ENCODE results near the gene GRK2. TPM values are rescaled to one million over a fixed set of nuclear protein-coding genes. Genes with fewer than 3 reads are reported as not detected.
A peak's percentile ranks its signal among the peaks of the same experiment; 100 is the strongest.

Gene GRK2
- total RNA-seq, 4 donors from 2014 or later: 40.2 to 79.8 (median 68.4) TPM

GRCh38 chr11:67280341-67280787 is 14.1 kb downstream of the GRK2 start:
- Histone ChIP-seq H3K9me3 (no peaks in the 10 kb centered on the region), H3K27me3 (no peaks in the 10 kb centered on the region), H3K27ac (peak overlapping the region in 2 of 4 donors; percentile 1 to 89), H3K4me3 (no peak overlapping the region), H3K4me1 (peaks cover 29 to 32% of the 10 kb centered on the region in 2 donors), H3K36me3 (peaks cover 0 to 65% of the 10 kb centered on the region in 2 donors)
- in situ Hi-C loops (cut with MboI; ENCODE audit: low sequenced_read_pairs in 4 of 4) (no loop called here), intact Hi-C loops (cut with DNase I; ENCODE audit: low total_unique reads) (no loop called here)
- DNase-seq (no peak), ATAC-seq (no peak)
- no peak for TF ChIP-seq POLR2A (IDR thresholded peaks at IDR 0.05)
- TF ChIP-seq CTCF (IDR thresholded peaks at IDR 0.05 in 4 of 5, conservative IDR thresholded peaks at IDR 0.05 in 1 of 5): no peak

GRCh38 chr11:67280788-67281551 is 14.7 kb downstream of the GRK2 start:
- Histone ChIP-seq H3K9me3 (no peaks in the 10 kb centered on the region), H3K27me3 (no peaks in the 10 kb centered on the region), H3K27ac (peak overlapping the region in 1 of 4 donors; percentile 1), H3K36me3 (peaks cover 0 to 71% of the 10 kb centered on the region in 2 donors), H3K4me1 (peaks cover 24 to 27% of the 10 kb centered on the region in 2 donors), H3K4me3 (no peak overlapping the region)
- TF ChIP-seq CTCF (IDR thresholded peaks at IDR 0.05 in 4 of 5, conservative IDR thresholded peaks at IDR 0.05 in 1 of 5) (no peak), POLR2A (IDR thresholded peaks at IDR 0.05) (no peak)
- intact Hi-C loops (cut with DNase I; ENCODE audit: low total_unique reads) (no loop called here), in situ Hi-C loops (cut with MboI; ENCODE audit: low sequenced_read_pairs in 4 of 4) (no loop called here)
- ATAC-seq (no peak), DNase-seq (no peak)

GRCh38 chr11:67281552-67282150 is 15.4 kb downstream of the GRK2 start:
- H3K4me3 ChIP-seq: no peak overlapping the region
- ATAC-seq: no peak
- peaks cover 0 to 75% of the 10 kb centered on the region in 2 donors for H3K36me3 ChIP-seq
- intact Hi-C loops (cut with DNase I; ENCODE audit: low total_unique reads): no loop called here
- no peaks in the 10 kb centered on the region for H3K9me3 ChIP-seq
- H3K4me1 ChIP-seq: peaks cover 17 to 20% of the 10 kb centered on the region in 2 donors
- H3K27me3 ChIP-seq: no peaks in the 10 kb centered on the region
- TF ChIP-seq POLR2A (IDR thresholded peaks at IDR 0.05) (no peak), CTCF (IDR thresholded peaks at IDR 0.05 in 4 of 5, conservative IDR thresholded peaks at IDR 0.05 in 1 of 5) (no peak)
- in situ Hi-C loops (cut with MboI; ENCODE audit: low sequenced_read_pairs in 4 of 4): no loop called here
- H3K27ac ChIP-seq: no peak overlapping the region
- DNase-seq: no peak

- TF ChIP-seq CTCF (IDR thresholded peaks at IDR 0.05 in 4 of 5, conservative IDR thresholded peaks at IDR 0.05 in 1 of 5) (no peak), POLR2A (IDR thresholded peaks at IDR 0.05) (no peak)
- intact Hi-C loops (cut with DNase I; ENCODE audit: low total_unique reads) (no loop called here), in situ Hi-C loops (cut with MboI; ENCODE audit: low sequenced_read_pairs in 4 of 4) (no loop called here)
- no peaks in the 10 kb centered on the region for H3K9me3 ChIP-seq
- H3K27ac ChIP-seq: peak overlapping the region in 2 of 4 donors; percentile 8 to 13
- peaks cover 11 to 14% of the 10 kb centered on the region in 2 donors for H3K4me1 ChIP-seq
- no peak overlapping the region for H3K4me3 ChIP-seq
- H3K27me3 ChIP-seq: no peaks in the 10 kb centered on the region
- no peak for ATAC-seq
- DNase-seq: no peak
- peaks cover 0 to 75% of the 10 kb centered on the region in 2 donors for H3K36me3 ChIP-seq
Measured at GRCh38 chr11:67282155-67282875, 16.0 kb downstream of the GRK2 start.

Data from gastrocnemius medialis (tissue), 4 donors.